Measurements from ENCODE around the gene IFNB1.

The IFNB1 gene

DNA sequence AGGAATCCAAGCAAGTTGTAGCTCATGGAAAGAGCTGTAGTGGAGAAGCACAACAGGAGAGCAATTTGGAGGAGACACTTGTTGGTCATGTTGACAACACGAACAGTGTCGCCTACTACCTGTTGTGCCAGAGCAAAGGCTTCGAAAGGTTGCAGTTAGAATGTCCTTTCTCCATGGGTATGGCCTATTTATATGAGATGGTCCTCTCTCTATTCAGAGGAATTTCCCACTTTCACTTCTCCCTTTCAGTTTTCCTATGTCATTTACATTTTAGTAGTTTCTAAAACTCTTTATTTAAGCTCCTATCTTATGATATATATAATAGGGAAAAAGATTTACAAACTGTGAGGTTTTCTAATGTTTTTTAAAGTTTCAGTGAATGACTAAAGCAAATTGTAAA is at the start of gene IFNB1:
Gene IFNB1, minus strand, starts transcription at position 162 of the 400 bp plus-strand sequence. Its CDS starts 73 bp downstream, at position 89.
- DNase-seq = no peak

DNA sequence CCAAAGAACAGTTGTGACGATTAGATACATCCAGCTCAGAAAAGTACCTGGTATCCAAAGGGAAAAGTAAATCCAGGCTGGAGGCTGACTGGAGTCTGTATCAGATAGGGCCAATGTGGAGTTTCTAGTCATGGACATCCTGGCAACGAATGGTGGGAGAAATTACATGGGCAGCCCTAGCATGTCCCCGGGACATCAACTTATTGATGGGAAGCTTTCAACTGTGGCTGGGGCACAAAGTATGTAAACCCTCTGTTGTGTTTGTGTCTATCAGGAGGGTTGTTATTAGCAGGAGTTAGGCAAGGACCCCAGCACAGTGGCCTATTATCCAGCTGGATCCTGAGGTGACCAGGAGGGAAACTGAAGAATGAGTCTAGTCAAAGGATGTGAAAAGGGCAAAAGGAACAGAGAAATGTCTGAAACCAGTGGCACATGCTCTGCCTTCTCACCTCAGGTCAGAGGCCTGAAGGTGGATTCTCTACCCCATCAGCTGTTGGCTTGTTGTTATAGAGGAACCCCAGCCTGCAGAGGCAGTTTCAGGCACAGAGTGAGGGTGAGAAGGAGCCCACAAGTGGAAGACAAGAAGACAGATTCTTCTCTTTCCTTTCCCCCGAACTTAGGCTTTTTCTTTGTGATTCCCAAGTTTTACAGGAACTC is 44.0 kb upstream of the IFNB1 start:
- no peak for DNase-seq

DNA sequence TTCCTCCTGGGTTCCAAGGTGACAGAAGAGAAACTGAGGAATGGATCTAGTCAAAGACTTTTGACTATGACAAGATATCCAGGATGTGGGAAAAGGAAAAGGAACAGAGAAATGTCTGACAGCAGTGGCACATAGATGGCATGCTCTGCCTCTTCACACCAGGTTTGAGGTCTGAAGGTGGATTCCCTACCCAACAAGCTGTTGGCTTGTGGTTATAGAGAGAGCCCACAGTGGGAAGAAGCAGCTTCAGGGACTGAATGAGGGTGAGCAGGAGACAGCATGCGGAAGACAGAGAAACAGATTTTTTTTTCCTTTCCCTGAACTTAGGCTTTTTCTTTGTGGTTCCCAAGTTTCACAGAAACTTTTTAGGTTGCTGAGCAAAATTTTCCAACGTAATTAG is 43.3 kb upstream of the IFNB1 start:
- DNase-seq = no peak

DNA sequence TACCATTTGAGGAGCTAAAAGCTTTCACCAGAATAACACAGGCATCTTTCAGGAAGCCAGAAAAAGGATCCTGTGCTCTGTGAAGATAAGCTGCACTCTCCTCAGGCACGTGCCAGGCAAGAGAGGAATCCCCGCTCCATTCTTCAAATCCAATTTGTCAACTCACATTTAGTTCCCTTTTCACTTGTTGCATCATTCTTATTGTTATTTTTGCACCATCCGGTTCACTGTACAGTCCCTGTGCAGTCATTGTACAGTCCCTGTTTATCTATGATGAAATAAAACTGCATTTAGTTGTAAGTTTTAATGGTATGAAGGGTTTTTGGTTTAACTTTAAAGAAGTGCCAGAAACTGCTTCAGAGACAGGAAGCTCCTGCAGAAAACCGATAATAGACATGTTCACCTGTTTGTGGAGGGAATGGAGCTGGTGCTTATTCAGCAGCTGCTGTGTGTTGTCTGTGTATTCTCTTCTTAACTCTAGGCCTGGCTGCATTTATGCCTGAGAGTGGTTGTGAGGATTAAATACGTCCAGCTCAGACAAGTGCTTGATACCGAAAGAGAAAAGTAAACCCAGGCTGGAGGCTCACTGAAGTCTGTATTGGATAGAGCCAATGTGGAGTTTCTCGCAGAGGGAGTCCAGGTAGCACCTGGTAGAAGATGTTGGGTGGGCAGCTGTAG is 41.5 kb upstream of the IFNB1 start:
- no peak for DNase-seq

DNA sequence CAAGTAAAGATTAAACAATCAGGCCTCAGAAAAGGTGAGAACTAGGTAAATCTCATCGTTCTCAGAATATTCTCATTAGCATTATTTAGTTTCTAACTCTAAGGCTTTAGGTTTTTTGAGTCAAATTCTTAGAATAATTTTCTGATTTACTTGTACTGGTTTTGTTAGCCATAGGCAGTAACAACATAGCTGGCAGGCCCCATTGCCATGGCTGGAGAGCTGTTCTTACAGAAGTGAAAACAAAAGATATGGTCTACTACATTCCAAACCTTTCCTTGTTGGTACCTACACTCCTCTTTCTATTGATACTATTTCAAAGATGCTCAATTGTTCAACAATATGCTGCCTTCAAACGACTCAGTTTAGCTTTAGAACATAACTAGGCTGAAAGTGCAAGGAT is 36.6 kb upstream of the IFNB1 start:
- DNase-seq = no peak

DNA sequence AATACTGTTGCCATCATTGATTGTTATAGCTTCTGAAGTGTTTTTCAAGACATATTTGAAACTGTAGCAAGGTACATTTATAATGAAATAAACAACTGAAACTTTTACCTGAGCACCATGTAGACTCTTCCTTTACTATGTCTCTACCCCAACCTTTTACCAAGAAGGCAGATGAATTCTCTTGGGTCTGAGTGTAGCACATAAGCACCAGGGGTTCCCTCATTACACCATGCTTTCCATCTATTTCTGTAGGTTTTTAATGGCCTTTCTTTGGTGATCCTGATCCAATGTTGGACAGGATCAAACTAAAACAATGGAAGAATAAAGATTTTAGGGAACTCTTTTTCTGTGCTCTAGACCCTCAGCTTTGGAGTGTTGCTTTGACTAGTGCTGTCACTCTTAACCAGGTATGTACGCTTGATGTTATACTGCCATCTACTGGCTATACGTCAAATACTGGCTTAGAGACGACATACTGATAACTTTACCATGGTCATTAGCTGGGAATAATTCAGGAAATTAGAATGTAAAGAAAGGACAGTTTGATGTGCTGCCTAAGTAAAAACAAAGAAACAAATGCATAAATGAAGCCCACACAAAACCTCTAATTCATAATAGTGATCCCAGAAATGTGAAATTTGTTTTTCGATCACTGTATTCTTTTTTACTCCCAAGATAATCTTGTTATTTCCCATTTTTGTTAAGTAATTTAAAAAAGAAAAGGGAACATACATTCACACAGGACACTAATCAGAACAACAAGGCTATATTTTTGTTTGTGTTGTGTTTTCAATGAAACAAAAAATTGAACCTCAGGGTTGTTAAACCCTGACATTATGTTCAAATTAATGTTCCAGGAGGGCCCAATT is 33.2 kb upstream of the IFNB1 start:
- DNase-seq = peak; percentile 75

DNA sequence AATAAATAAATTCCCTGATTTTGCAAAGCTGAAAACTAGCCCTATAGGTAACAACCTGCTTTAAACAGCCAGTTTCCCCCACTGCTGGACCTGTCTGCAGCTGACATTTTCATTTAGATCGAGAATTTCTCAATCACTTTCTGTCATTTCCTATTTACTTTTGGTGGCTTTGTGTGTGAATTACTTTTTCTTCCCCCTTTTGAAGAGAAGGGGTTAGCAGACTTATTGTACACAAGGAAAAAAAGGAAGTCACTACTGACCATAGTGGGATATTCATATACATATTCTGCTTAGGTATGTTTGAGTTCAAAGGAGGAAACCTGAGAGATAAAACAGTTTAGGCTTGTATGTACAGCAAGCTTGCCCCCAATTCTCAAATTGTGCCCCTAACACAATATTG is 27.0 kb upstream of the IFNB1 start:
- no peak for DNase-seq

DNA sequence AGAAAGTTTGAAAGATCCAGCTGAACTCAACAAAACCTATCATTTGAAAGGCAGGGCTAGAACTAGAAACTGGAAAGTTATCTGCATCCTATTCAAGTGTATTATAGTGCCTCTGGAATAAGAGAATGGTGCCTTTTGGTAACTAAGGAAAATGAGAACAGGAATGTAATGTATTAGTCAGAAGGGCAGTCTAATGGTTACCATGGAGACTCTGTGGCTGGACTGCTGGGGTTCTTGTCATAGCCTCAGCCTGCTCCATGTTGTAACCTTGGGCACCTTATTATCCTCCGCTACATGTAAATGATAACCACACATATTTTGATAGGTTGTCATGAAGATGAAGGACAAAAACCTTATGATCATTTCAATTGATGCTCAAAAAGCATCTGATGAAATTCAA is 24.6 kb upstream of the IFNB1 start:
- no peak for DNase-seq

DNA sequence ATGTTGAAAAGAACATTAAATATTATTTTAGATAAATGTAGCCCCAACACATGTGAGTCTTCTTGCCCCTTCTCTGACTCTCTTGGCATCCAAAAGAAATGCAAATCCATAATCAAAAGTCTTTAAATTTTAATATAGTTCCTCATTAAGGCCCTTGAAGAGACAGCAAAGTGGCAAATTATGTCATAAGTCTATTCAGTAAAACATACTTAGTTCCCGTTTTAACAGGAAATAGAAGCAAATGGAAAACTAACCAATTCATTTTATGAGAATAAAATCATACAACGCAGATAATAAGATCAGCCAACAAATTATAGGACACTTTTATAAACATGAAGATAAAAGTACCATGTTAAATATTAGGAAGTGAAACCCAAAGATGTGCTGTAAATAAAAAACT is 20.1 kb upstream of the IFNB1 start:
- DNase-seq = no peak

DNA sequence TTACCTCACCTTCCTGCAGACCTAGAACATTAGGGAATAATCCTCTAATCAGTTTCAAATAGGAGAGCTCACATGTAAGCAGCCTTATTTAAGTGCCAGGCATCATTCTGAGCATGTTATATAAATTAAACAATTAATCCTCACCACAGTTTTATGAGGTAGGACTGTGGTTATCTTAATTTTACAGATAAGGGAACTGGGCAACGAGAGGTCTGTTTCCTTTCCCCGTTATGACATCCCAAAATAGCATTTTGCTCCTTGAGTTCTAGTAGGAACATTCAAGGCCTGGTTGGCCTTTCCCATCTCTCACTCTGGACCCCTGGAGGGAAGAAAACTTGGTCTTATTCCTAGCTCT is 19.1 kb upstream of the IFNB1 start:
- no peak for DNase-seq

DNA sequence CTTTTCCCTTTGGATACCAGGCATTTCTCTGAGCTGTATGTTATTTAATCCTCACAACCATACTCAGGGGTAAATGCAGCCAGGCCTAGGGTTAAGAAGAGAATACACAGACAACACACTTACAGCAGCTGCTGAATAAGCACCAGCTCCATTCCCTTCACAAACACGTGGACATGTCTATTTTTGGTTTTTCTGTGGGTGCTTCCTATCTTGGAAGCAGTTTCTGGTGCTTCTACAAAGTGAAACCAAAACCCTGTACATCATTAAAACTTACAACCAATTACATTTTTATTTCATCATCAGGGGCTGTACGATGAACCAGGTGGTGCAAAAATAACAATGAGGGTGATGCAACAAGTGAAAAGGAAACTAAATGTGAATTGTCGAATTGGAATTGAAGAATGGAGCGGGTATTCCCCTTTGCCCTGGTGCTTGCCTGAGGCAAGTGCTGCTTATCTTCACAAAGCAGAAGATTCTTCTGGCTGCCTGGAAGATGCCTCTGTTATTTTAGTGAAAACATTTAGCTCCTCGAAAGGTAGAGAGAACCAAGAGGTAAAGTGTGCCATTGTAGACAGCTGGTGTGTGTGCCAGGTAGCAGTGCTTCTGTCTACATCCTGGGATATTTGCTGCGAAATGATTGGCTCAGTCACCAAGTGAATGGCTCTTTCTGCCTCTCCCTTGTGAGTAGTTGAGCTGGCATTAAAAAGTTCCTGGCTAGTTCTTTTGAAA is 18.6 kb upstream of the IFNB1 start:
- DNase-seq = peak; percentile 38

DNA sequence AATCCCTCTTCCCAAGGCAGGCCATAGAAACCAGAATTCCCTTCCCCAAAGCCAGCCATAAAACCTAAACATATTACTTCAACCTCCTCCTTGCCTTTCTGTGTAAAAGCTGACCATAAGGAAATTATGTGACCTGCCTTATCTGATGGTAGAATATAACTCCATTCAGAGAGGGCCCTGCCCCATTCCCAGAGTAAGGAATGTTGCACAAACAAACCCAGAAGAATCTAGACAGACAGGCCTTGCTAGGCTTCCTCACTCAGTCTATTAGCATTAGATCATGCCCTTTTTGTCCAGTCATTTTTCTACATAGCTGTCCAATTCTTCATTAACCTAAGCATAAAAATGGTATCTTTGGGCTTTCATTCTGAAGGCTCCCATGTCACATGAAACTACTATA is 17.8 kb upstream of the IFNB1 start:
- no peak for DNase-seq

DNA sequence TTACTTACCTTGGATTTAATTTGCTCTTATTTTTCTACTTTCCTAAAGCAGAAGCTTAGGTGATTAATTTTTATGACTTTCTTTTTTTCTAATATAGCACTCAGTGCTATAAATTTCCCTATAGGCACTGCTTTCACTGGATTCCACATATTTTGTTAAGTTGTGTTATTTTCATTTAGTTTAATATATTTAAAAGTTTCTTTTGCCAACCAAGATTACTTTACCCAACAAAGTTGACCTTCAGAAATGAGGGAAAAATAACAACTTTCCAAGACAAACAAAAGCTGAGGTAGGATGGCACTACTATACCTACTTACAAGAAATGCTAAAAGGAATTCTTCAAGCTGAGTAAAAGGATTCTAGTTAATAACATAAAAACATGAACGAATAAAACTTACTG is 8.8 kb upstream of the IFNB1 start:
- DNase-seq = no peak

DNA sequence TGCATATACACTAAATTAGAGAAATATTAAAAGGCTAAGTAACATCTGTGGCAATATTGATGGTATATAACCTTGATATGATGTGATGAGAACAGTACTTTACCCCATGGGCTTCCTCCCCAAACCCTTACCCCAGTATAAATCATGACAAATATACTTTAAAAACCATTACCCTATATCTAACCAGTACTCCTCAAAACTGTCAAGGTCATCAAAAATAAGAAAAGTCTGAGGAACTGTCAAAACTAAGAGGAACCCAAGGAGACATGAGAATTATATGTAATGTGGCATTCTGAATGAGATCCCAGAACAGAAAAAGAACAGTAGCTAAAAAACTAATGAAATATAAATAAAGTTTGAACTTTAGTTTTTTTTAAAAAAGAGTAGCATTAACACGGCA is 7.3 kb upstream of the IFNB1 start:
- no peak for DNase-seq

DNA sequence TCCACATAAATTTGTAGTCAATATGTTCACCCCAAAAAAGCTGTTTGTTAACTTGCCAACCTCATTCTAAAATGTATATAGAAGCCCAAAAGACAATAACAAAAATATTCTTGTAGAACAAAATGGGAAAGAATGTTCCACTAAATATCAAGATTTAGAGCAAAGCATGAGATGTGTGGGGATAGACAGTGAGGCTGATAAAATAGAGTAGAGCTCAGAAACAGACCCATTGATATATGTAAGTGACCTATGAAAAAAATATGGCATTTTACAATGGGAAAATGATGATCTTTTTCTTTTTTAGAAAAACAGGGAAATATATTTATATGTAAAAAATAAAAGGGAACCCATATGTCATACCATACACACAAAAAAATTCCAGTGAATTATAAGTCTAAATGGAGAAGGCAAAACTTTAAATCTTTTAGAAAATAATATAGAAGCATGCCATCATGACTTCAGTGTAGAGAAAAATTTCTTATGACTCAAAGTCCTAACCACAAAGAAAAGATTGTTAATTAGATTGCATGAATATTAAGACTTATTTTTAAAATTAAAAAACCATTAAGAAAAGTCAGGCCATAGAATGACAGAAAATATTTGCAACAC is 6.6 kb upstream of the IFNB1 start:
- no peak for DNase-seq

DNA sequence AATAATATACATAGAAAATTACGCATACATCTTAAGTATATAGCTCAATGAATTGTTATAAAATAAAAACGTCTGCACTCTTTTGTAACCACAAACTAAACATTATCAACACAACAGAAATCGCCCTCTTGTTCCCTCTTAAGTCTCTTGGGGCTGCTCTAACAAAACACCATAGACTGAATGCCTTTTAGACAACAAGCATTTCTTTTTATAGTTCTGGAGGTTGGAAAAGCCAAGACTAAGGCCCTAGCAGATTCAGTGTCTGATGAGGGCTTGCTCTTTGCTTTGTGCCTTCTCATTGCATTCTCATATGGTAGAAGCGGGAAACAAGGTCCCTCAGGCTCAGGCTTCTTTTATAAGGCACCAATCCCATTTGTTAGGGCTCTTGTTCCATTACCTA is 4.9 kb upstream of the IFNB1 start:
- DNase-seq = no peak

DNA sequence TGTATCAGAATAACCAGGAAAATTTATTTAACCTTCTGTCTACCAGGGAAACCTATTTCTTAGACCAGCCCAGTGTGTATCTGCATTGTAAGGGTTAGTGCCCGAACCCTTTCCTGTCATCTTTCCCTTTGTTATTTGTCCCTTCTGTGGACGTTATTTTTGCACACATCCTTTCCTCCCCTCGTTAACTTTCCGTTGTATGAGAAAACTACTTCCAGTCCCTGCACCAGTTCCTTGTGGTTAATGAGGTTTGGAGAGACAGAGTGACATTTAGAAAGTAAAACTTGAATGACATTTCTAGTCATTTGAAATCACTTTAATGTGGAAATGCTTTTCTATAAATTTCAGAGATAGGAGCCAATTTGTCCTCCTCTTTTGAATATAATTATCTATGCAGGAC is 4.3 kb upstream of the IFNB1 start:
- DNase-seq = no peak

DNA sequence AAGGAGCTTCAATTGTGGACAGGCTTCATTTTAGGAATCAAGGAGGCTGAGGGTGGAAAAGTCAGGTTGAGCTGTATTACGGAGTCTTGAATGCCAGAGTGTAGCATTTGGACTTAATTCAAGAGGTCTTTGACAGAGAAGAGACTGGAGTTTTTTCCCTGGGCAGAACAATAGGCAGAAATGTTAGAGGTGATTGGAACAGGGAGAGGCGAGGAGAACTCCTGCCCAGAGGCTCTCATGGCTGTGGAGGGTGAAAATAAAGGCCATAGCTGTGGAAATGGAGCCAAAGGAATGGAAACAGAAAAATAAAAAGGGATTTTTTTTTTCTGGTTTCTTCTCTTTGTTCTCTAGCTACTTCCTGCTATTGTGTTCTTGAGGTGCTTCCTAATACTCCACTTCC is 3.7 kb upstream of the IFNB1 start:
- DNase-seq = no peak

DNA sequence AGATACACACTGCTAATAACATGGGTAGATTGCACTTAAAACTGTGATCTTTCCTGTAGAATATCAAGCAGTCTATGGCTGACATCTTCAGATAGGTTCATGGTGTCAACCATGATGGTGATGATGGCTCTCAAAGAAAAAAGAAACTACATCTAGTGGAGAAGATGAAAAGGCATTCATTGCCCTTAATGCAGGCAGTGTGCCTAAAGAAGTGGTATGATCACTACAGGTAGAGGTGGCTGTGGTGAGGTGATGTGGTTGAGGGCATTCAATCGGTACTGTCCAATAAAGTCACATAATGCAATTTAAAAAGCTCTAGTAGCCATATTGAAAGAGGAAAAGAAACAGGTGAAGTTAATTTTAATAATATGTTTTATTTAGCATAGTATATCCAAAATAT is 3.1 kb upstream of the IFNB1 start:
- no peak for DNase-seq

DNA sequence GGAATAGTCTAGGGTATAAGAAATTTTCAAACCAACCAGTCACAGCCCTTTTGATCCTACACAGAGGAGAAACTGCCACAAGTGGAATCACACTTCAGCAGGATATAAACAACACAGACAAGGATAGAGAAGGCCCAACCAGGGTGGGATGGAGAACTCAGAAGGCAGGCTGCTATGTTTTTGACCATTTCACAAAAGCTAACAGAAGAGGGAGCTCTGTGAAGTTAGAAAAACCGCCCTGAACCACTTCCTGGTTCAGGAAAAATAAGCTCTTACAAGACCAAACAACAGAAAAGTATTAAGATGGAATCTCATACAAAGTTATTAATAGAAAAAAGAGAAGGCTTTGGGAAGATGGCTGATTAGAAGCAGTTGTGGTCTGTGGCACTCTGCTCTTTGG is 960 bp upstream of the IFNB1 start:
- DNase-seq = no peak

DNA sequence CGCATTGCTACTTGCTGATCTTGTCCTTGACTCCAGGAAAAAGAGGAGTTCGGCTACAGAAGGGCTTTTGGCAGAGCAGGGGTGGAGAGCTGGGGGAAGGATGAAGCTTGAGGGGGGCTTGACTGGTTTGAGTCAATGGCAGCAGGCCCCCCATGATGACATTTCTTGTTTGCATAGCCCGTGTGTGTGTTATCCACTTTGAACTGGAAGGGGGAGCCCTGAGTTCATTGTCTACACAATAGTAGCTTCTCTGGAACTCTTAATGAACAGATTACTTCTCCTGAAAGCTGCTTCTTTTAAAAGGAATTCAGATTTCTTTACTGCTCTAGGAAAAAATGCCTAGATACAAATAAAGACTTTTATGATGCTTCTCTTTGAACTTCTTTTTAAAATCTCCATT is 2.3 kb downstream of the IFNB1 start:
- DNase-seq = no peak

DNA sequence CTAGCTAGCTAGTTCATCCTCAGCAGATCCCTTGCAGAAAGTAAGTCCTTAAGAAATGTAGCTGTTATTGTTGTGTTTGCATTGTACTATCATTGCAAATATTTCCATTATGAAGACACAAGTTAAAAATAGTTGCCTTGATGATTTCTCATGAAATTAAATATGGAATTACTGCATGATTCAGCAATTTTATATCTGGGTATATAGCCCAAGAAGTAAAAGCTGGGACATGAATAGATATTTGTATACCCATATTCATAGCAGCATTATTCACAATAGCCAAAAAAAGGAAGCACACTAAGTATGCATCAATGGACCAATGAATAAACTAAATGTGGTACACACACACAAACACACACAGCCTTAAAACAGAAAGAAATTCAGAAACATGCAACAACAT is 6.8 kb downstream of the IFNB1 start:
- no peak for DNase-seq

DNA sequence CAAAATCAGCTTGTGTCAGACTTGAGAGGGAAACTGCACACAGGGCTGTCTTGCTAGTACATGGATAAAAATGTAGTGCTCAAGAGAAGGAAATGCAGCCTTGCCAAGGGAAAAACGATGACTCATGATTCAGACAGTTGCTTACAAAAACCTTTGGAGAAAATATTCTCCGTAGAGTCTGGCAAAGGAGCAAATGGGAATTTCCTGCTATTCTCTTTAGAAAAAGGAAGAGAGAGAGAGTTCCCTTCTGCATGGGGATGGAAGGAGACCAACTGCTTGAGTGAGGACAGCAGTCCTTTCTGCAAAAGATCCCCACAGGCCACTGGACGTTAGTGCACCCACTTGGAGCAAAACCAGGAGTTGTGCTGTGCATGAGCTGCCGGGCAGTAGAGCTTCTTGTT is 7.6 kb downstream of the IFNB1 start:
- peak; percentile 95 for DNase-seq

Data from fibroblast of skin of right quadriceps (primary cell).